ENCODE measurements around the gene KRTAP10-4. TPM values are rescaled to one million over a fixed set of nuclear protein-coding genes. Genes with fewer than 3 reads are reported as not detected.
A peak's percentile ranks its signal among the peaks of the same experiment; 100 is the strongest.

The KRTAP10-4 gene
- total and polyA plus RNA-seq, 2 donors (not counting 1 experiment from before 2014, with no cell fraction given) = not detected

DNA sequence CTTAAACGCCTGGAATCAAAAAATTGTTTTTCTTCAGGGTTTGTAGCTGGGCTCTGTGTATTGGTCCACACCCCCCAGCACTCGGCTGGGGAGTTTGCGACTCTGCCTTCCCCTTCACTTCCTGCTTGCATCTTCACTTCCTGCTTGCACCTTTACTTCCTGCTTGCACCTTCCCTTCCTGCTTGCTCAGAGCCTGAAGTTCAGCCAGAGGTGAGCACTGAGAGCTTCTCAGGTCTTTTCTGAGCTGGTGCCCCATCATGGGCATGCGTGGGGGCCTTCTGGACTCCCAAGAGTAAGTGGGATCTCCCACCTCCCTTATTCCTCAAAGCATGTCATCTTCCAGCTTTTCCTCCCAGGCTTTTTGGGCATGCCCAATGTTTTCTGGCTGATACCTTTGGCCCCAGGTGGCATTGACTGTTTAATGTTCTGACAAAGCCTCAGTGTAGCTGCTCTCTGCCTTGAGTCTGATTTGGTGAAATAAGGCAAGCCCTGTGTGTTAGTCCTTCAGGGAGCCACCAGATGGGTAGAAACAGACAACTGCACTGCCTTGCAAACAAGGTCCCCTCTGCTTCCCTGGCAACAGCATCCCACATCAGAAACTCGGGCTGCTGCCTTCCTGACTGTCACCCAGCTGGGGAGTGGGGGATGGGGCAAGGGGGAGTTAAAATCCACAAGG is 25.7 kb upstream of the KRTAP10-4 start:
- DNase-seq = no peak
- peak overlapping the region; percentile 69 for H2AFZ ChIP-seq (ENCODE audit: insufficient read depth, low read depth, low read length, poor library complexity, severe bottlenecking)
- peaks cover 5 to 7% of the 10 kb centered on the region in 2 donors for H3K4me1 ChIP-seq (ENCODE audit: control insufficient read depth in 2 of 2, insufficient read depth in 2 of 2, low read length in 2 of 2)
- TF ChIP-seq, protein P1, sequence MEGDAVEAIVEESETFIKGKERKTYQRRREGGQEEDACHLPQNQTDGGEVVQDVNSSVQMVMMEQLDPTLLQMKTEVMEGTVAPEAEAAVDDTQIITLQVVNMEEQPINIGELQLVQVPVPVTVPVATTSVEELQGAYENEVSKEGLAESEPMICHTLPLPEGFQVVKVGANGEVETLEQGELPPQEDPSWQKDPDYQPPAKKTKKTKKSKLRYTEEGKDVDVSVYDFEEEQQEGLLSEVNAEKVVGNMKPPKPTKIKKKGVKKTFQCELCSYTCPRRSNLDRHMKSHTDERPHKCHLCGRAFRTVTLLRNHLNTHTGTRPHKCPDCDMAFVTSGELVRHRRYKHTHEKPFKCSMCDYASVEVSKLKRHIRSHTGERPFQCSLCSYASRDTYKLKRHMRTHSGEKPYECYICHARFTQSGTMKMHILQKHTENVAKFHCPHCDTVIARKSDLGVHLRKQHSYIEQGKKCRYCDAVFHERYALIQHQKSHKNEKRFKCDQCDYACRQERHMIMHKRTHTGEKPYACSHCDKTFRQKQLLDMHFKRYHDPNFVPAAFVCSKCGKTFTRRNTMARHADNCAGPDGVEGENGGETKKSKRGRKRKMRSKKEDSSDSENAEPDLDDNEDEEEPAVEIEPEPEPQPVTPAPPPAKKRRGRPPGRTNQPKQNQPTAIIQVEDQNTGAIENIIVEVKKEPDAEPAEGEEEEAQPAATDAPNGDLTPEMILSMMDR (IDR thresholded peaks at IDR 0.05) = no peak
- no peak for TF ChIP-seq EZH2 (IDR thresholded peaks at IDR 0.05; ENCODE audit: borderline replicate concordance, insufficient read depth, low read depth, low read length, poor library complexity, severe bottlenecking)
- H4K20me1 ChIP-seq (ENCODE audit: control insufficient read depth, insufficient read depth, low read length, poor library complexity, severe bottlenecking) = no peaks in the 10 kb centered on the region
- WGBS (ENCODE audit: insufficient coverage) = 34% methylated on average over 3 of the region's 5 CpGs
- intact Hi-C loops (cut with micrococcal nuclease) = no loop called here
- peaks cover 6% of the 10 kb centered on the region for H3K9me3 Mint-ChIP-seq (ENCODE audit: insufficient read depth)
- ChIA-PET POLR2A (no interaction called here), CTCF (no interaction called here)
- no peak for ATAC-seq (ENCODE audit: low read depth)
- no peak overlapping the region for H3K27ac ChIP-seq (ENCODE audit: low read length in 2 of 2)
- H3K4me3 Mint-ChIP-seq = no peak overlapping the region
- H3K4me1 Mint-ChIP-seq = peaks cover 8% of the 10 kb centered on the region
- peaks cover 37% of the 10 kb centered on the region for H3K27me3 Mint-ChIP-seq
- peak overlapping the region; percentile 10 for H3K4me2 ChIP-seq (replicated peaks; ENCODE audit: low read depth, low read length, poor library complexity, severe bottlenecking)
- H3K27ac Mint-ChIP-seq = no peak overlapping the region
- H3K79me2 ChIP-seq (ENCODE audit: control insufficient read depth, insufficient read depth, low read length) = no peaks in the 10 kb centered on the region
- peaks cover 0 to 25% (median 9%) of the 10 kb centered on the region in 3 donors for H3K9me3 ChIP-seq (ENCODE audit: control extremely low read depth in 1 of 3, control insufficient read depth in 2 of 3, insufficient read depth in 1 of 3, low read length in 2 of 3)
- no peaks in the 10 kb centered on the region for H3K36me3 ChIP-seq (replicated peaks in 1 of 2; ENCODE audit: control extremely low read depth in 1 of 2, control insufficient read depth in 1 of 2, extremely low read depth in 1 of 2, insufficient read depth in 2 of 2, low read length in 1 of 2)
- H3K9ac ChIP-seq (ENCODE audit: low read length) = no peak overlapping the region
- H3K4me3 ChIP-seq (ENCODE audit: control extremely low read depth in 1 of 5, extremely low read depth in 1 of 5, insufficient read depth in 1 of 5, low read depth in 2 of 5, low read length in 4 of 5) = peak overlapping the region in 1 of 5 experiments; percentile 1
- peaks cover 0 to 14% (median 2%) of the 10 kb centered on the region in 4 experiments for H3K27me3 ChIP-seq (replicated peaks in 1 of 4; ENCODE audit: control extremely low read depth in 1 of 4, control insufficient read depth in 3 of 4, insufficient read depth in 4 of 4, low read length in 3 of 4)

GRCh38 chr21:44548381-44548780 is 25.1 kb upstream of the KRTAP10-4 start:
- 83% methylated on average over 12 of the region's 13 CpGs for WGBS (ENCODE audit: insufficient coverage)
- H3K4me3 Mint-ChIP-seq = no peak overlapping the region
- intact Hi-C loops (cut with micrococcal nuclease) = no loop called here
- TF ChIP-seq, protein P1 (IDR thresholded peaks at IDR 0.05) = no peak
- no peak for TF ChIP-seq EZH2 (IDR thresholded peaks at IDR 0.05; ENCODE audit: borderline replicate concordance, insufficient read depth, low read depth, low read length, poor library complexity, severe bottlenecking)
- ATAC-seq (ENCODE audit: low read depth) (no peak), DNase-seq (no peak)
- Histone ChIP-seq H4K20me1 (ENCODE audit: control insufficient read depth, insufficient read depth, low read length, poor library complexity, severe bottlenecking) (no peaks in the 10 kb centered on the region), H3K9me3 (ENCODE audit: control extremely low read depth in 1 of 3, control insufficient read depth in 2 of 3, insufficient read depth in 1 of 3, low read length in 2 of 3) (peaks cover 0 to 25% (median 9%) of the 10 kb centered on the region in 3 donors), H3K27ac (ENCODE audit: low read length in 2 of 2) (no peak overlapping the region), H3K27me3 (replicated peaks in 1 of 4; ENCODE audit: control extremely low read depth in 1 of 4, control insufficient read depth in 3 of 4, insufficient read depth in 4 of 4, low read length in 3 of 4) (peaks cover 0 to 14% (median 2%) of the 10 kb centered on the region in 4 experiments), H3K36me3 (replicated peaks in 1 of 2; ENCODE audit: control extremely low read depth in 1 of 2, control insufficient read depth in 1 of 2, extremely low read depth in 1 of 2, insufficient read depth in 2 of 2, low read length in 1 of 2) (no peaks in the 10 kb centered on the region), H3K4me3 (ENCODE audit: control extremely low read depth in 1 of 5, extremely low read depth in 1 of 5, insufficient read depth in 1 of 5, low read depth in 2 of 5, low read length in 4 of 5) (no peak overlapping the region), H3K9ac (ENCODE audit: low read length) (no peak overlapping the region), H2AFZ (ENCODE audit: insufficient read depth, low read depth, low read length, poor library complexity, severe bottlenecking) (no peak overlapping the region), H3K79me2 (ENCODE audit: control insufficient read depth, insufficient read depth, low read length) (no peaks in the 10 kb centered on the region), H3K4me1 (ENCODE audit: control insufficient read depth in 2 of 2, insufficient read depth in 2 of 2, low read length in 2 of 2) (peaks cover 5 to 7% of the 10 kb centered on the region in 2 donors), H3K4me2 (replicated peaks; ENCODE audit: low read depth, low read length, poor library complexity, severe bottlenecking) (no peak overlapping the region)
- ChIA-PET CTCF (no interaction called here), POLR2A (no interaction called here)
- H3K9me3 Mint-ChIP-seq (ENCODE audit: insufficient read depth) = peaks cover 6% of the 10 kb centered on the region
- H3K27me3 Mint-ChIP-seq = peaks cover 43% of the 10 kb centered on the region
- no peak overlapping the region for H3K27ac Mint-ChIP-seq
- peaks cover 8% of the 10 kb centered on the region for H3K4me1 Mint-ChIP-seq
